Measurements from ENCODE around the gene TRIM34.

DNA sequence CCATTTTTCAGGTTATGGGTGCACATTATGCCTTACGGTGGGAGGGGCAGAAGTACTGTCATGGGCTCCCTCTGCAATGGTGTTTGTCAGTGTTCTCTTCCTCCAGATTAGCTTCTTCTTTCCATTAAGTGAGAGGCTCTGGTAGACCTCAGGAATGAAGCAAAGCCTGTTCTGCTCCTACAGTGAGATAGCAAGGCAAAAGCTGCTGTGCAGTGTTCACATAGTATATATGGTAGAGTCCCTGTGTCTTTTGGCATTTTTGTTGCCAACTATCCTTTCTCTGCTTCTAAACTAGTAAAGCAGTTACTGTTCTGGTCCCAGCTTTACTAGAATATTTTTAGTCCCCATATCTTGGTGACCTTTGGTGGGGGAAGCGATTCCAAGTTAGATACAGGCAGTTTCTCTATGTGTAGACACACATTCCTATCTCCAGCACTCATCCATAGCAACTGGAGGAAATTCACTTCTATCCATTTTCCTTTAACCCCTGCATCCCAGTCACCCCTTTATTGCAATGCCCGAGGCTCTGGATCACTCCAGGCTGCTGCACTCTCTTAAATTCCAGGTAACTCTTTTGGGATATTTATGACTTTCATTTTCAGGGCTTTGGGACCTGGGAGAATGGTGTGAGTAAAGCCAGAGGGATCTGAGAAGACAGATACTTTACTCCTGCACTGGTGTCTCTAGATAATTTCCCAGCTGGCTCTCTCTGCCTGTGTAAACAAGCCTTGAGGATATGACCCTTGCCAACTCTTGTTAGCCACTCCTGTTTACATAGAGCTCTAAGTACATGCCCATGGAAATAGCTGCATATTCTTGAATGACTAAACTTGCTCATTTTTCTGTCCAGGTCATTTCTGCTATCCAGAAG is 3.9 kb upstream of the TRIM34 start:
- TF ChIP-seq GATA2 (IDR thresholded peaks at IDR 0.05; ENCODE audit: low read depth, low read length) (no peak), GATA3 (IDR thresholded peaks at IDR 0.05; ENCODE audit: low read depth, low read length) (no peak)

All from SH-SY5Y (cell line).